BE2C (cell line): Measurements from ENCODE around the gene SRGAP3.

Experiments
- DNase-seq: peaks from one replicate; pipeline ENCODE4 v3.0.0-alpha.2; 2020
- H3K27me3 ChIP-seq: fragments of 250-450 bp; sonication (Bioruptor Pico); 2 replicates; pipeline ENCODE4 v1.5.1; 2020; ENCODE audit warnings: mild to moderate bottlenecking
- H3K36me3 ChIP-seq: fragments of 250-450 bp; sonication (Bioruptor Pico); 2 replicates; pipeline ENCODE4 v1.5.1; 2020; ENCODE audit warnings: mild to moderate bottlenecking
- H3K4me1 ChIP-seq: fragments of 250-450 bp; sonication (Bioruptor Pico); 2 replicates; pipeline ENCODE4 v1.5.1; 2020
- H3K4me3 ChIP-seq: 2 replicates; pipeline ENCODE4 v1.5.1; 2011; ENCODE audit warnings: low read depth, low read length
- H3K9me3 ChIP-seq: fragments of 250-450 bp; sonication (Bioruptor Pico); 2 replicates; pipeline ENCODE4 v1.5.1; 2020
- CTCF ChIP-seq: IDR thresholded peaks from 2 replicates; pipeline ENCODE4 v1.5.1; 2012; ENCODE audit warnings: mild to moderate bottlenecking, low read depth, low read length

SRGAP3 gene

GRCh38 chr3:9278498-9278897 lies 29.1 kb upstream of the SRGAP3 start:
- DNase-seq = no peak
- Histone ChIP-seq H3K27me3 (no peaks in the 10 kb centered on the region), H3K4me3 (no peak overlapping the region), H3K36me3 (no peaks in the 10 kb centered on the region), H3K4me1 (no peaks in the 10 kb centered on the region), H3K9me3 (no peaks in the 10 kb centered on the region)
- TF ChIP-seq CTCF = no peak

GRCh38 chr3:9278085-9278484 lies 28.6 kb upstream of the SRGAP3 start:
- Histone ChIP-seq H3K4me1 (no peaks in the 10 kb centered on the region), H3K36me3 (no peaks in the 10 kb centered on the region), H3K27me3 (no peaks in the 10 kb centered on the region), H3K9me3 (no peaks in the 10 kb centered on the region), H3K4me3 (no peak overlapping the region)
- TF ChIP-seq CTCF = no peak
- DNase-seq = no peak

GRCh38 chr3:9276761-9277370 lies 27.4 kb upstream of the SRGAP3 start:
- H3K4me1 ChIP-seq = no peaks in the 10 kb centered on the region
- no peak overlapping the region for H3K4me3 ChIP-seq
- TF ChIP-seq CTCF = no peak
- no peaks in the 10 kb centered on the region for H3K36me3 ChIP-seq
- no peaks in the 10 kb centered on the region for H3K27me3 ChIP-seq
- no peak for DNase-seq
- H3K9me3 ChIP-seq = no peaks in the 10 kb centered on the region

GRCh38 chr3:9271903-9272302 lies 22.5 kb upstream of the SRGAP3 start:
- DNase-seq = no peak
- Histone ChIP-seq H3K9me3 (no peaks in the 10 kb centered on the region), H3K27me3 (no peaks in the 10 kb centered on the region), H3K4me3 (no peak overlapping the region), H3K4me1 (no peaks in the 10 kb centered on the region), H3K36me3 (no peaks in the 10 kb centered on the region)
- TF ChIP-seq CTCF = no peak

- no peaks in the 10 kb centered on the region for H3K27me3 ChIP-seq
- DNase-seq = no peak
- TF ChIP-seq CTCF = no peak
- H3K9me3 ChIP-seq = no peaks in the 10 kb centered on the region
- no peaks in the 10 kb centered on the region for H3K4me1 ChIP-seq
- H3K36me3 ChIP-seq = no peaks in the 10 kb centered on the region
- H3K4me3 ChIP-seq = no peak overlapping the region
Observed at GRCh38 chr3:9270704-9271103, 21.3 kb upstream of the SRGAP3 start.

- no peak overlapping the region for H3K4me3 ChIP-seq
- H3K4me1 ChIP-seq = no peaks in the 10 kb centered on the region
- DNase-seq = no peak
- H3K36me3 ChIP-seq = no peaks in the 10 kb centered on the region
- no peaks in the 10 kb centered on the region for H3K27me3 ChIP-seq
- no peaks in the 10 kb centered on the region for H3K9me3 ChIP-seq
- no peak for TF ChIP-seq CTCF
Observed at GRCh38 chr3:9266716-9267115, 17.3 kb upstream of the SRGAP3 start.
